GM18867 (cell line): ENCODE results near the gene PDE3A.

Experiments
- ATAC-seq: cut with Tn5 transposase; IDR thresholded peaks from one replicate; pipeline ENCODE4 v1.9.1; 2021; ENCODE audit warnings: mild to moderate bottlenecking, moderate library complexity; ENCODE audit not compliant: unreplicated experiment

Gene PDE3A

DNA sequence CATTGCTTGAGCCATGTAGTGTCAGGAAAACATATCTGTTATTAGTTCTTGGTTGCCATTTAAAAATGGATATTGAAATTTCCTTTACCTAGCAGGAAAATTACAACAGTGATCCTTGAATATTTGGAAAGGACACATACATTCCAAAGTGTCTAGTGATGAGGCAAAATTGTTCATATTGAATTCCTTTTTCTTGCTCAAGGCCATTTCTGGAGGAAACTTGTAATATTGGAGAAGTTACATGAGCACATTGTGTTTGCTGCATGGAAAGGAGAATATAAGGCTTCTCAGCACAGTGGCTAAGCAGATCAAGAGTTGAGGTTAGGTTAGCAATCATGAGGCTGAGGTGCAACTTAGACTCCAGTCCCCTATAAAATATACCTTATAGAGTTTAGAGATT, 121.9 kb downstream of the PDE3A start:
- ATAC-seq: no peak

DNA sequence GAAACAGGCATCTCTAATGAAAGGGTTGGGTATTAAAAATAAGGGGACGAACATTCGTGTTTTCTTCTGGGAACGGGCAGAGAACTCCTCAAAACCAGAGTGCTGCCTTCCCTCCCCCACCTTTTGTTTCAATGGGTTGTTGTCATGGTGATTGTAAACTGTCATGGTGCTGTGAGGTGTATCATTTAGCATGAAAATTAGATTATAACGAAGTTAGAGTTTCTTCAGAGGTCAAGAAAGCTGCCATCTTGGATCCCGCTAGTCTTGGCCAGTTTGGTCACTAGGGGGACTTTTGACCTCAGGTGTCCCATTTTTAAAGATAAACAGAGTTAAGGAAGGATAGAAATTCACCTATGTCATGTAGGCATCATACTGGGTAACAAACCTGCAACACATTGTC, 123.0 kb downstream of the PDE3A start:
- no peak for ATAC-seq

DNA sequence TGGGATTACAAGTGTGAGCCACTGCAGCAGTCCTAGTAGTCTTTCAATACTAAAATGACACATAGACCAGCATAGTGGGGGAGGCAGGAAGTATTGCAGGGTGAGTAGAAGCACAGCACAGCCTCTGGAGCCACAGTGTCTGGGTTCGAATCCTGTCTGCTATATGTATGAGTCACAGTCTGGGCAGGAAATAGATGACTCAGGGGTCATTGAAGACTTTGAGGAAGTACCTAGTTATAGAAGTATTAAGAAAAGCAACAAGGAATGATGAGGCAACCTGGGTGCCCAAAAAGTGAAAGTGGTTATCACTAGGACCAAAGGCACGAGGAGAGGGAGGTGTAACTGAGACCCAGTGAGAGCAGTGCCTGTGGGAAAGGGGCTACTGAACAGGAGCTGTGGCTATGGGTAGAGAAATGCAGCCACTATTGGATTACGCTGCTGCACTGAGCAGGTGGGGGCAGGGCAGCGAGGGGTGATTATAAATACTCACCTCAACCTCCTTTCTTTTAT, 124.0 kb downstream of the PDE3A start:
- peak; percentile 64 for ATAC-seq

DNA sequence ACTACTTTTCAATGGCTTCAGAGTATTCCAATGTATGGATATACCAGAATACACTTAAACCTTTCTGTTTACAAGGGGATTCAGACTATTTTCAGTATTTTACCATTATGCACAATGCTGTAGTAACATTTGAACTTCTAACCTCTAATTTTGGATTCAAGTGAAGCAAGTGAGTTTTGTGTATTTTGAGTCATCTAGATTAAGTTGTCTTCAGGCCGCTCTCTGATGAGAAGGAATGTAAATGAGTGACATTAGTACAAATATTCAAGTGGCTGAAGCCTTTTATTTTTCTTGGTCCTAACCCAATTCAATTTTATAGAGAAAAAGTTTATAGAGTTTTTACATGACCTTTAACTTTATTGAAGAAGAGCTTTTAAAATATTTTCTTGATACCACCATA, 125.6 kb downstream of the PDE3A start:
- ATAC-seq: no peak

DNA sequence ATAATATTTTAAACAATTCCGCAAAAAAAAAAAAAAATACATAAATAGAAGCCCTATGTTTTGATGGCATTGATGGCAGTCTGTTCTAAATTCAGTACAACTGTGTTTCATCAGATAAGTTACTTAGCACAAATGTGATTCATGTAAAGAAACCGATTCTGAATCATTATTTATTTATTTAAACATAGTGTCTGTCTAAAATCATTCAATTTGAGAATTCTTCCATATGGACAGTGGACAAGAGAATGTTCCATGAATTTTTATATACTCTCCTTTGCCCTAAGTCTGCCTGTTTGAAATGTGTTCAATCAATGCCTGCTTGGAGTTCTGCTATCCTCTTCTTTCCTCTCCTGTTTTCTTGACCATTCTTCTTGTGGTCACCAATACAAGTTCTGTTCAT, 126.5 kb downstream of the PDE3A start:
- no peak for ATAC-seq

DNA sequence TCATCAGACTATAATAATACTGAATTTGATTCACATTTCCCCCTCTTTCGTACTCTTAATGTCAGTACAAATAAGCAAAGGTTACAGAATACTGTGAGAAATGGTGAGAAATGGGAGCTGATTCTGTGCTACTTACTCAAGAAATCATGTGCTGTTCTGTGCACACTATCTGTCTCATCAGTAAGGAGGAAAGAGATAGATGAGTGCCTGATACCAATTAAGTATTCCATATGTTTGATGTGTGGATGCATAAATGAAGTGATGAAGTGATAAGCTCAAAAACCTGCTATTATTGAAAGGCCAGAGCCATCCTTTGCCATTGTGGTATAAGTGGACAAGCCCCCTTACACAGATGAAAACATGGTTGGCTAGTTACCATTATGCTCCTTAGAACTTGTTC, 127.7 kb downstream of the PDE3A start:
- no peak for ATAC-seq

DNA sequence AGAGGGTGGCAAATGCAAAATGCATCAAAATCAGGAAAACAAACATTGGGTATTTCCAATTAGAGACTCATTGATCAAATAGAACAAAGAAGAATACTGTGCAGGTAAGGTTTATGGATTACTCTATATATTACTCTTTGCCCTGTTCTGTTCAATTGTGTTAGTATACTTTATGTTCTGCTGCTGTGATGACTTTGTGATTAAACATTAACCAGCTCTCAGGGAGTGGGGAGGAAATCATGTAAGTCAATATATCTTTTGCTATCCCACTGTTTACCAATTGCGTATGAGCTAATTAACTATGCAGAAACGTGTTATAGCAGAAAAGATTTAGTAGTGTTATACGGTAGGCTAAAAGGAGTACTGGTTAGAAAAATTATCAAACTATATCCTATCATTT, 129.4 kb downstream of the PDE3A start:
- ATAC-seq: no peak

DNA sequence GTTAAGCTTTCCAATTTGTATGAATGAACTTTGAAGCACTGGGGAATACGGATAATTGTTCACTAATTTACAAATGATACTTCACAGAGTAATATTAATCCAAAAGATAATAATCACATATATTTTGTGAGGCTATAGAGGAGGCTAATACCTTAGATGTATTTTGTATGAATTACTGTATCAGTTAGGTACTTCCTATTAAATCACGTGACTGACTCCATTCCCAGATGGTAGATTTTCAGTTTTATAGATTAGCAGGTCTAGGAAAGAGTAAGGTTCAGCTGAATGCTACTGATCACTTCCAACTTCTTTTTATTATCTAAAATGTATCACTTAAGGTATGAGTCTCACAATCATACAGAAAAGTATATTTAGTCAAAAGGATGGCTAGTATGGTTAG, 133.6 kb downstream of the PDE3A start:
- ATAC-seq: no peak

DNA sequence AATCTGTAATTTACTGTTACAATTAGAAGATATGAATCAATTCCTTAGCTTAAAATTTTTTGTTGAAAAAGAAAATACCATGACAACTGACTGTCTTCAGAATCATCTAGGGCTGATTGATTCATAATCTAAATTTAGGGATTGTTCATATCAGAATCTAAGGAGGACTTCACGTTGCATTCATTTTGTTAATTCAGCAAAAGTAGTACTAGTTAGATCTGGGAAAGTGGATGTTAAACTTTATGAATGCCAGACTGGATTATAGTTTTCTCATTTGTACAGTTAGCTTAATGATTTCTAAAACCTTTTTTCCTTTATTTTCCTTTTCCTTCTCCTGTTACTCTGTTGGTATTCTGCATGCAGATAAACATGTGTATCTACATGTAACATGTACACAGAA, 135.5 kb downstream of the PDE3A start:
- no peak for ATAC-seq

DNA sequence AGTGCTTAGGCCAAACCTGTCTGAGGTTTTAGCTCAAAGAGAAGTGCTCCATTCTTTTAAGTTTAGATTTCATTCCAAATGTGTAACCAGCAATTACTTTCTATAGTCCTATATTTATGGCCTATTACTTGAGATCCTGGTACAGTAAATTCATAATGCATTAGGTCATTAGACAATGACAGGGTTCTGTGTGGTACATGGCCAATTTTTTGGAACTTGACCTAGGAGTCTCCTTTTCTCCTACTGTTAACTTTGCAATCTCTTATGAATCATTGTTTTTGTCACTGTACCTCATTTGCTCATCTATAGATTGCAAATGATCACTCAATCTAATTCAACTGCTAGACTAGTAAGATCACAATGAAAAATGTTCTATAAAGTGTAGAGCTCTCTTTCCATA, 136.7 kb downstream of the PDE3A start:
- ATAC-seq: no peak

DNA sequence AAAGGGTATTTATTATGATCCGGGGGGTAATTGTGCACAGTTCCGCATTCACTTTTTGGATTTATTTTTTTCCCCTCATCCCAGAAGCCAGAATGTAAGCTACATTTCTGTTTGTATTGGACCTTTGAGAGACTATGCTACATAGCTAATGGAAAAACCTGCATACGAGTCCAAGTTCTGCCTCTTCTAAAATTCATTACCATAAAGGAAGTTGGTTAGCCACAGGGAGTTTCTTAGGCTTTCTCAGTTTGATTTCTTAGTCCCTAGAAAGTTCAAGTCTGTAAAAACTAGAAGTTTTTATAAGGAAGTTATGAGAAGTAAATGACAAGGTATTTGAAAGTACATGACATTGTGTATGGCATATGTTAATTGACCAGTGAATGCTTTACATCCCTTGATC, 138.7 kb downstream of the PDE3A start:
- ATAC-seq: no peak

DNA sequence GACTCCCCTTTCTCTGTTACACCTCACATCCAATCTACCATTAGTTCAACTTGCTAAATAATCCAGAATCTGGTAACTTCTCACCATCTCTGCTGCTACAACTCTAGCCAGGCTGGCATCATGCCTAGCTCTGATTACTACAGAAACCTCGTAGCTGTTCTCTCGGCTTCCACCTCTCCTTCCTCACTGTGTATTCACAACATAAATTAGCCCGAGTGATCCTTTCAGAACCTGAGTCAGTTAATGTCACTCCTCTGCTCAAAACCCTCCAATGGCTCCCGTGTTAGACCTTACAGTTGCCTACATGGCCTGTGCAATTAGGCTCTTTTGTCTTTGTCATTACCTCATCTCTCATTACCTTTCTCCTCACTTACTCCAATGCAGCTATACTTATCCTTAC, 139.4 kb downstream of the PDE3A start:
- ATAC-seq: no peak

DNA sequence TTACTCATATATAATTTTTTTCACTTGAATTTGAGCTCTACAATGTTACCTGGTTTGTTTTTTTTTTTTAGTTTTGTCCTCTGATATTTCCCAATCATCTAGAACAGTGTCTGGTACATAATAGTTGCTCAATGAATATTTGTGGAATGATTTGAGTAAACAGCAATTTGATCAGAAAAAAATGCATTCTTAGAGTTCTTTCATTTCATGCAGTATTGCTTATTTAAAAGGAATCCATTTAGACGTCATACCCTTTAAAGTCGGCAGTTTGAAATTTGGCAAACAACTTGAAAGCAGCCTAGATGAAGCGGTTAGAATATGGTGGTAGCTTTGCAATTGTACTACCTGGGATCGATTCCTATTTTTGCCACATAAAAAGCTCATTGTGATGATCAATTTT, 140.0 kb downstream of the PDE3A start:
- ATAC-seq: no peak

DNA sequence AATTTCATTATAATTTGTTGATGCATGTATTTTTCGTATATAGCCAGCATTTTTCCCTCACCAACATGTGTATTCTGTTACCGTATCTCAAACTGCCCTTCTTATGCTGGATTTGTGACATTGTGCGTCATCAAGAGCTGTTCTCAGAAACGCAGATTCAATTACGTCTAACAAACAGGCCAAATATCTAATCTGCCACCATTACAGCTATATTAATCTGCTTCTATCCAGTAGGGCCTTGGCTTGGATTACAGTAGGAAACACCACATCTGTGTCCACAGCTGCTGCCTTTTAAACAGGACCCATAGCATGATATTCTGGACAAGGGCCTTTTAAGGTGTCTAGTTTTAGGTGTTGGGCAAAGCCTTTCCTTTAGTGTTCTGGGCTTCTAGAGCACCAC, 140.6 kb downstream of the PDE3A start:
- no peak for ATAC-seq

DNA sequence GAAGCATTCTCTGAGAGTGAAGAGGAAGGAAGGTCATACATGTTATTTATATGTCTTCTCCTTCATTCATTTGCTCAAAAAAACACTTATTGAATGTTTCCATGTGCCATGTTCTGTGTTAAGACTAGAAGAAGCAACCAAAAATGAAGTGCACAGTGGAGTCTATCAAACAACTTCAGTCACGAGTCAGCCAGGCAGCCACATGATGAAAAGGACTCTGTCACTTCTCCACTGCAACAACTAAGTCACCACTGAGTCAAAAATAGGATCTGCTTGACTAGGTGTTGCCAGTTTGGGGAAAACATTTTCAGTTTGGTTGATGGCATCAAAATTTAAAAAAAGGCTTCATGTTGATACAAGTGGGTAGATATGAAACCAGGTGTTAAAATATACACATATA, 142.5 kb downstream of the PDE3A start:
- ATAC-seq: no peak

DNA sequence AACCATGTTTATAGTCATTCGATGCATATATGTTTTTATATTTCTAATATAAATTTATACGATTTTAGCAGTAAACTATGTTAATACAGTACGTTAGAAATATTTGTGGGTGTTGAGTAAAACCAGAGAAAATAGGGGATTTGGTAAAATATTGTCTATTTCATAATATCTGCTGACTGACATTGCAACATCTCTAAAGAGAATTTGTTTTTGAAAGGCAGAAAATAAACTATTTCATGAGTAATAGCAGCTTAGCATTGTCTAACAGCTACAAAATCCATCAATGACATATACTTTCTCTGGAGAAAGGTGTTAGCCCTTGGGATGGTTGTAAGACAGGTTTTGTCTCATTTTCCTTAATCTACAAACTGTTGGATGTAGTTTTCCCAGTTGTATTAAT, 144.9 kb downstream of the PDE3A start:
- ATAC-seq: no peak

DNA sequence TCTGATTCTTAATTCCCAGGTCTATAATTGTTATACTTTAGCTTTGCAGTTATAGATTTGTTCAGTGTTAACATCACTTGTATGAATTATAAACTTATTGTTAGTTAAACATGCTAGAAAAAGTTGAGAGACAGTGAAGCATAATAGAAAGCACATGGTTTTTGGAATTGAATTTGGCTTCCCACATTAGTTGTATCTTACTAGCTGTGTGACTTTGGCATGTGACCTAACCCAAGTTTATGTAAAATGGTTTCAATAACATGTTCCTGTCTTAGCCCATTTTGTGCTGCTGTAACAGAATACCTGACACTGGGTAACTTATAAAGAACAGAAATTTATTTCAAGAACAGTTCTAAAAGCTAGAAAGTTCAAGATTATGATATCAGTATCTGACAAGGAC, 146.3 kb downstream of the PDE3A start:
- ATAC-seq: no peak

DNA sequence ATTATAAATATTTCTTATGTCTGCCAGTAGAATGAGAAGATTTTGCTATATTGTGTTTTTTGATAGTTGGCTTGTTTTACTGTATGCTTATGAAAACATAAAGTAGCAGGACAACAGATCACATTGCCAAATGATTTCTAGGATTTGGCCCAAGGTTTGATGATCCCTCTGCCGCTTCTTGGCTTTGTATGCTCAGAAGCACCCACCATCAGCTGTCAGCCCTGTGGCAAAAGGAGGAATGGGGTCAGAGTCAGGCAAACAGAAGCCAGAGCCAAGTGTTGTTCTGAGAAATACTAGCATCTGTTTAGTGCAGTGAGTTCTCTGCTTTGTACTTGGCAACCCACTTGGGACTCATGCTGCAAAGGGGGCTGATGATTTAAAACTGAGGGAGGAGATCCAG, 152.2 kb downstream of the PDE3A start:
- ATAC-seq: no peak

DNA sequence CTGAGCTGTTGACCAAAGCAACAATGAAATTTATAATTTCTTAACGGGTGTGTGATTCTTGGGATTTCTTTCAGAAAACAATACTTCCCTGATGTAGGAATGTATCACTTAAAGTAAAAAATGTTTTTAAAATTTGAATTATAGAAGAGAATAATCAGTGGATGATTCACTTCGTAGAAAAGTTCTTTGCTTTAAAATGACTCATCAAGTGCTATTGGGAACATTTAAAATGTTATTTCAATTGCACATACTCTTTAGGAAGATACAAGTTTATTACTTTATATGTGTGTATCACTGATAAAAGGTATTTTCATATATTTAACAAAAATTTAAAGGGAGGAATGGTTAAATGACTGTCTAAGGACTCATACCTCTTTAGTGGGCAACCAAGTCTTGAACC, 155.3 kb downstream of the PDE3A start:
- no peak for ATAC-seq

DNA sequence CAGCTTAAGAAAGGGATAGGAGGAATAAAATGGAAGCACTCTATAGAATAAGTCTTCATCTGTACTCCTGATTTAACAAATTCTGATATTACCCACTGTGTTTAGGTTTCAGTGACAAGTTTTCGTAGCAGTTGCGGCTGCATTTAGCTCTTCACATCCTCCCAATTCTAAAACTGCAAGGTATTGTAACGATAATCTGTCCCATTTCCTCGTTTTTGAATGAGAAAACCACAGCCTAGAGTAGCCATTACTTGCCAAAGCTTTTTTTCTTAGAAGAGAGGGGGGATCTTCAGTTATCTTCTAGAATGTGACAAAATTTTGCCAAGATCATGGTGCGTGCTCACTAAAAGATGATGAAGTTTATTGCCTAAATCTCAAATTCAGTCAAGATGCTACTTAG, 155.8 kb downstream of the PDE3A start:
- ATAC-seq: no peak

DNA sequence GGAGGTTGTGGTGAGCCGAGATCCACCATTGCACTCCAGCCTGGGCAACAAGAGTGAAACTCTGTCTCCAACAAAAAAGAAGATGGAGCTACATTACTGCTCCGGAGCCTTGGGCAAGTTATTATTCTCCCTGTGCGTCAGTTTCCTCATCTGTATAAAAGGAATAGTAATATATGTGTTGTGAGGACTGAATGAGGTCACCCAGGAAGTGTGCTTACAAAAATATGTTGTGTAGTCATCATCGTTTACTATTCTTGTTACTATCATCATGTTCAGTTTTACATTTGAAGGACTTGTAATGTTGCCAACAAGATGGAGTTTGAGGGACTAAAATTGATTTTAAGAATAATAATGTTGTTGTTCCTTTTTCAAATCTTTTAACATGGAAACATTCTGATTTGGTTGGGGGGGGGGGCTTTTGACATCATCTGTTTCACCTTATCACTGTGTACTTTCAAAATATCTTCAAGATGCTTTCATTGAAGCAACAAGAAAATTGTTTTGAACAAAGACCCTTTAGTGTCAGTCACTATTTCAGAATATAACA, 156.8 kb downstream of the PDE3A start:
- no peak for ATAC-seq

DNA sequence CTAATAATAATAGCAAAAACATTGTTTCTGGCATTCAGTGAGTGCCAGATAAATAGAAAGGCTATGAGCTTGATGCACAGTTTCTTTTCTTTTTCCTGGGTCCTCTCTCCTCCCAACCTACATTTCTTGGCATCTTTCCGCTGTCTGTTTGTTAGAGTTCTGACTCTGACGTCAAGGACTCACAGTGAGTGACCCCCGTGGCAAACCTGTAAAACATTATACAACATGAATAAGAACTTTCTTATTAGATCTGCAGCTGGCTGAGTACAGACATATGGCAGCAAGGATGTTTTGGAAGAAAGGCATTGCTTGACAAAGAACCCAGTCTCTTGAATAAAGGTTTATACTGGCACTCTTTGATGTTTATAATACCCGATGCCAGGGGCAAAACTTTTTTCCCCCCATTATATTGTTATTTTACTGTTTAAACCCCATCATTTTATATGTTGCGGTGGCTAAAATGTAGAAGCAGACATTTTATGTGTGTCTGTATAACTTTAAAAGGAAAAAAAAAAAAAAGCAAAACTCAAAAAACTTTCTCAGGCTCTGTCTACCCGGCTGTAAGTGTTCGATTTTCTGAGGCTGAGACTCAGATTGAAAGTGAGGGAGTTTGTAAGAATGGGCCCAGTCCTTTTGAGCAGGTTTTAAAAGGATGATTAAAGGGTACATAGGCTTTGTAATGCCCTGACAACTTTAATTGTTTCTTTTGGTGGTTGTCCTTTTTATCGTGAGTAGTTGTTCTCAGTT, 159.3 kb downstream of the PDE3A start:
- ATAC-seq: no peak

DNA sequence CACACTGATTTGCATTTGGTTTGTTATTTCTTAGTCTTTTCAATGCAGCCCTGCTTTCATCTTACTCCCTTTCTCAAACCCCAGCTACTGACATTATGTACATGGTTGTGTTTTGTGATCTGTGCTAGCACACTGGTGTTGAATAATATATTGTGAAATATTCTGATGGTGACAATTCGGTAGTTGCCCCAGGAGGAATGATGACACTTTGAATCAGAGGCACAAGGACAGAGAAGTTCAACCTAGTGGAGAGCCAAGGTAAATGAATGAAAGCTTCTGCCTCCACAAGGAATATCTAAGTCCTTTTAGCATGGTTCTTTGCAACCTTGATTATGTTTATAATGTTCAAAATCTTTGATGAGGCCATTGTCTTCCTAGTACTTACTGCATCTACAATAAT, 159.9 kb downstream of the PDE3A start:
- no peak for ATAC-seq
